HPDE6-E6E7 (cell line): ENCODE measurements around the gene CDK14.
"Not testable (repeated sequence)": the region's sequence is repeated elsewhere in the genome, so short reads cannot be mapped to it uniquely, and the experiment has no call there.

Experiments used
- DNase-seq: peaks from one replicate; pipeline ENCODE4 v3.0.0; 2011; ENCODE audit warnings: missing footprints; ENCODE audit errors: extremely low spot score

Gene CDK14

DNA sequence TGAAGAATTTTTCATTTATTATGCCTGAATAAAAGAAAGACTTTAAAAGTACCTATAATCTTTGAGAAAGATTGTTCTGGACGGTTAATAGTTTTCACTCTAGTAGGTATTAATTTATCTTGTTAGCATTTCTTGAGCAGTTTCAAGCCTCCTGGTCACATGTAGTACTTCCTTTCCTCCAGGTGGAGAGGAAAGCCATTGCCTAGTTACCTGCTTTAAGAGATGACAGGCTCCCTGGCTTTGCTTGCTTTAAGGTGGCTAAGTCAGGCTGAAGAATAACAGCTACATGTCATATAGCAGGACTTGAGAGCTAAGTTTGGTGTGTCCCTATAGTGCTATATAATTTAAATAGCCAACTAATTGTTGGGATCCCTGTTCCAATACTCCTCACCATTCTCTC is 160.2 kb downstream of the CDK14 start:
- DNase-seq = no peak

- not testable (repeated sequence) for DNase-seq
Measured at GRCh38 chr7:90757565-90757950, 161.4 kb downstream of the CDK14 start.

DNA sequence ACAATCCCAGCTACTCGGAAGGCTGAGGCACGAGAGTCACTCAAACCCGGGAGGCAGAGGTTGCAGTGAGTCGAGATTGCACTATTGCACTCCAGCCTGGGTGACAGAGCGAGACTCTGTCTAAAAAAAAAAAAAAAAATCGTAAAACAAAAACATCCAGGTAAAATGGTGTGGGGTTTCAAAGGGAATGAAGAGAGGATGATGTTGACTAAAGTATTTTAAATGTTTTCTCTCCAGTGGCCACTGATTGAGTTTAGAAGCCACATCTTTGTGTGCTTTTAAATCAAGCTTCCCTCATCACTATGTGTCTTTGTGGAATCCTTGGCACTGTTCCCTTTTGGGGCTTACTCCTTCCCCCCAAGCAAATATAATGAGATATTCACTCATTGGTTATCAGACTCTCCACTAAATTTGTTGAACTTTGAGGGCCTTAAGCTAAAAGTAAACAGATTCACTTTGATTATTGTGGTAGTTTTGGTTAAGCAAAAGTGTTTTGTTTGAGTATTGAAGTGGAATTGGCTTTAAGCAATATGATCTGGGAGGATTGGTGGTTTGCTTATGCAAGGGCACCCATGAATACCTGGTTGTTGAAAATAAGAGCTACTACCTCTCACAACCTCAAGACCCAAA is 162.9 kb downstream of the CDK14 start:
- DNase-seq = no peak

- no peak for DNase-seq
Measured at GRCh38 chr7:90759710-90760109, 163.6 kb downstream of the CDK14 start.

DNA sequence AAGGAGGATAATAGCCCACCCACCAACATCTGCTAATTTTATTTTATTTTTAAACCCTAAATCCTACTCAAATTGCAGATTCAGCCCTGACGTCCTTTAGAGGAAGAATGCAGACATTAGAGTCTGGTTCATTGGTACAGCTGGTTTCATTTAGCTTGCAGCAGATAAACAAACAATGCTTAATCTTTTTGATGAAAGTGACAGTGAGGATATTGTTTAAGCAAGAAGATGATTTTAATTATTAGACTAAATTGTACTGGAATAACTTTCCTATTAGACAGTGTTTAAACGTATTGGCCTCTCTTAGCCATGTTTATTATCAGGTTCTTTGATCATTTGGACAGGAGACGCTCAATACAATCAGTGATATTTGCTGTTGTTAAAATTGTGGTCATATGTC is 164.8 kb downstream of the CDK14 start:
- no peak for DNase-seq

- DNase-seq = no peak
Measured at GRCh38 chr7:90761584-90761983, 165.5 kb downstream of the CDK14 start.

DNA sequence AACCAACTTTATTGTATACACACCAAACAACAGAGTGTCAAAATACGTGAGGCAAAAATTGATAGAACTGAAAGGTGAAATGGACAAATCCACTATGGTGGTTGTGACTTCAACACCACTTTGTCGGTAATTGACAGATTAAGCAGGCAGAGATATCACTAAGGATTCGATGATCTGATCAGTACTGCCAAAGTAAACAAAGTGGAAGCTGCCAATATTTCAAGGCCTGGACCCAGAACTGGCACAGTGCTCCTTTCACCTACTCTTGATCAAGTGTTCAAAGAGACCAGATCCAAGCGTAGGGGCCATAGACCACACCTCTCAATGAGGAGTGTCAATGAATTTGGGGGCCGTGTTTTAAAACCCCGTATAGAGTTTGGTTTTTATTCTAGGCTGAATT is 167.0 kb downstream of the CDK14 start:
- no peak for DNase-seq

GRCh38 chr7:90764848-90765570 is 168.9 kb downstream of the CDK14 start:
- DNase-seq = no peak

DNA sequence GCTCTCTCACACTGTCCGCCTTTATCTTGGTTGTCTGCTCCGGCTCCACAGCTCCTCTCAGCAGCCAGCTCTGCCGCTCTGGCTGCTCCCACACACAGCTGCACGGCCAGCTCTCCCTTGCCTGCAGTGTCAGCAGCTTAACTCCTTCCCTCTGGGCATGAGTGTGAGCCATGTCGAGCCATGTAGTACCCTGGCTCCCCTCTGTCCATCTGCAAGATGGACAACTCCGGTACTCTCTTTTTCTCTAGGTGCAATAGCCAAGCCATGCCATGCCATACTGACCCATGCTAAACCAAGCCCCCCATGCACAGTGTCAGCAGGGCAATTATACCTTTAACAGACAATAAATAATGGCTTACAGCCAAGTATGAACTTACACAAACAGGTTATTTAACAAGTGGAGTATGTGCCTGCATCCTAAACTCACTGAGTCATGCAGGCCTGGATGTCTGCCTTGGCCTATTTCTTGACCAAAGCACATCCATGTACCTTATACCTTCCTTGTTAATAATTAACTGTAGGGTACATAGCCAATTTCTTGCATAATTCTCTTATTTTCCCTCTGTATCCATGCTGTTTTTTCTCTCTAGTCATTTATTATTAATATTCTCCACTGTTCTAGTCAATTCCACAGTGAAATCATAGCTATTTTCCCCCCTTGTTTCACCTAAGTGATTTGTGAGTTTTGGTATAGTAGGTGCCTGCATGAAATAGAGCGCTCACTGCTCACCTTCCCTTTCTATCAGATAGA is 170.9 kb downstream of the CDK14 start:
- DNase-seq = peak; percentile 53

GRCh38 chr7:90768301-90768700 is 172.2 kb downstream of the CDK14 start:
- DNase-seq = no peak

DNA sequence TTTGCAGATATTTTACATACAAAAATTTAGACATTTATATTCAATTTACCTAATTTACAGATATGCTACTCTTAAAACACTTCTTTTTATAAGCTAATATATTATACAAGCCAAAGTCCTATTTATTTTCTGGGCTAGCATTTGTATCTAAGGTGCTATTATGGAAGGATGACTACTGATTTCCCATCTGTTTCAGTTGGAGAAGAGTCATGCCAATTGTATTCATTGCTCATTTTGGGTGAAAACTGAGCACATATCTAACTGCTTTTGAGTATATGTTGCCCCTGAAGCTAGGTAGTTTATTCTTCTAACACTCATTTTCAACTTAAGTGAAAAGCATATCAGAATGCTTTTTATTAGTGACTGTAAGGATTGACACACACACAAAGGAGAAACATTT is 172.9 kb downstream of the CDK14 start:
- DNase-seq = no peak

- DNase-seq = not testable (repeated sequence)
Measured at GRCh38 chr7:90769566-90769965, 173.4 kb downstream of the CDK14 start.

DNA sequence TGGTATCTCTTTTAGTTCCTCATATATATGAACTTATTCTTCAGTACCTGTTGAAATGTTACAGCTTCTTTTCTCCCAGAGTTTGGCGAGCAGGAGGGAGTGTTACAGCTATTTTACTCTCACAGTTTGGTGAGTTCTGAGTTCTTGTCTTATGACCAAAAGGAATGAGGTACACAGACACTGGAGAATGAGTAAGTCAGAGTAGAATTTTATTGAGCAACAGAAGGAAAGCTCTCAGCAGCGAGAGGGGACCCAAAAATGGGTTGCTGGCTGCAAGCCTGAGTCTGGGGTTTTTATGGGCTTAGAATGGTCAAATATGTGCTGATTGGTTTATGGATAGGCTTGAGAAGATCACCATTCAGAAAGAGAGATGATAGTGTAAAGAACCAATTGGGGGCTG is 175.2 kb downstream of the CDK14 start:
- no peak for DNase-seq

DNA sequence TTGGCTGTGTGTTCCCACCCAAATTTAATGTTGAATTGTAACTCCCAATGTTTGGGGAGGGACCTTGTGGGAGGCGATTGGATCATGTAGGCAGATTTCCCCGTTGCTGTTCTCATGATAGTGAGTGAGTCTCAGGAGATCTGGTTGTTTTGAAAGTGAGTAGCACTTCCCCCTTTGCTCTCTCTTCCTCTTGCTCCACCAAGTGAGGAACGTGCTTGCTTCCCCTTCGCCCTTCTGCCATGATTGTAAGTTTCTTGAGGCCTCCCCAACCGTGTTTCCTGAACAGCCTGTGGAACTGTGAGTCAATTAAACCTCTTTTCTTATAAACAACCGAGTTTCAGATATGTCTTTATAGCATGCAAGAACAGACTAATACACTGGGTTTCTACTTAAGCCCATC is 176.3 kb downstream of the CDK14 start:
- no peak for DNase-seq

DNA sequence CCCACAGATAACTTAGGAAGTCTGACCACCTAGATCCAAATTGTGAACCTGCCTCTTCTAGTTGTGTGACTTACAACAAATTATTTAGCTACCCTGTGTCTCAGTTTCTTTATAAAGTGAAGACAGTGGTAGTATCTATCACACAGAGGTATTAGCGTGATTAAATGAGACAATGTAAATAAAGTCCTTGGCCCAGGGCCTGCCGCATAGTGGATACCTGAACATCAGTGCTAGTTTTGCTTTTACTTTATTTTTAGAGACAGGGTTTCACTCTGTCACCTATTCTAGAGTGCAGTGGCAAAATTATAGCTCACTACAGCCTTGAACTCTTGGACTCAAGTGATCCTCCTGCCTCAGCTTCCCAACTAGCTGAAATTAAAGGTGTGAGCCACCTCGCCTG is 177.1 kb downstream of the CDK14 start:
- DNase-seq = no peak

DNA sequence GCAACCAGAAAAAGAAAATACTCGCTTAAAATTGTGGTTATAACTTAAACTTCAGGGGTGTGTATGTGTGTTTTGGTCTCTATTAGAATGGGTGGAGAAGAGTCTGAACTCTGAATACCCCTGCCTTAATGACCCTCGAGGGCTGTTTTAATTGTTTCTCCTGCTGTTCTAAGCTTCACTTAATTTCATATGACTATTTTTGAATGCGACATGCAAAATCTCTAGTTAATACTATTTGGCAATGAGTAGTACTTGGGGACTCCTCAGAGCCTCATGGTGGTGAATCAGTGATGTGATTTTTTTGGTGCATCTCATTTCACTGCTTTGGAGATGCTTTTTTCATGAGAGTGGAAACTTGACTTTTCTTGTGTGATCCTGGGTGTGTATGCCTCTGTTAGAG is 178.6 kb downstream of the CDK14 start:
- DNase-seq = no peak

- DNase-seq = no peak
Measured at GRCh38 chr7:90775383-90775965, 179.4 kb downstream of the CDK14 start.

DNA sequence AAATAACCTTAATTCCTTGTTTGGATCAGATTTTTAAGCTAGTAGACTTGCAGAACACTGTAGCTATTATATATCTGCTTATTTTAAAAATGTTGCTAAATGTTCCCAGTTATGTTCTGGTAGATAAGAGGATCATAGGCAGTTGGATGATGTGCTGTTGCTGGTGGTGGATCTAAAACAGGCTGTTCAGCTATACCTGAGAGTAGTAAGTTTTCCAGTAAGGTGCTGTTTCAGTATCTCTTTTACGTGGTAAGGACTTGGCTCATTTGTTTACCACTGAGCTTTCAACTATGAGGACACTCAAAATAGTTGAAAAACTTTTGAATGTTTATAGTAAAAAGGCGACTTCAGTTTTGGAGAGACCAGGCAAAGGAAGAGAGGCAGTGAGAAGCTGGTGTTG is 180.9 kb downstream of the CDK14 start:
- no peak for DNase-seq

- DNase-seq = no peak
Measured at GRCh38 chr7:90777465-90777864, 181.3 kb downstream of the CDK14 start.

- no peak for DNase-seq
Measured at GRCh38 chr7:90777886-90778285, 181.8 kb downstream of the CDK14 start.

GRCh38 chr7:90788052-90788451 is 191.9 kb downstream of the CDK14 start:
- DNase-seq = no peak

GRCh38 chr7:90789736-90790306 is 193.7 kb downstream of the CDK14 start:
- DNase-seq = no peak
